ENCODE data around the gene RAB3C.

The RAB3C gene

DNA sequence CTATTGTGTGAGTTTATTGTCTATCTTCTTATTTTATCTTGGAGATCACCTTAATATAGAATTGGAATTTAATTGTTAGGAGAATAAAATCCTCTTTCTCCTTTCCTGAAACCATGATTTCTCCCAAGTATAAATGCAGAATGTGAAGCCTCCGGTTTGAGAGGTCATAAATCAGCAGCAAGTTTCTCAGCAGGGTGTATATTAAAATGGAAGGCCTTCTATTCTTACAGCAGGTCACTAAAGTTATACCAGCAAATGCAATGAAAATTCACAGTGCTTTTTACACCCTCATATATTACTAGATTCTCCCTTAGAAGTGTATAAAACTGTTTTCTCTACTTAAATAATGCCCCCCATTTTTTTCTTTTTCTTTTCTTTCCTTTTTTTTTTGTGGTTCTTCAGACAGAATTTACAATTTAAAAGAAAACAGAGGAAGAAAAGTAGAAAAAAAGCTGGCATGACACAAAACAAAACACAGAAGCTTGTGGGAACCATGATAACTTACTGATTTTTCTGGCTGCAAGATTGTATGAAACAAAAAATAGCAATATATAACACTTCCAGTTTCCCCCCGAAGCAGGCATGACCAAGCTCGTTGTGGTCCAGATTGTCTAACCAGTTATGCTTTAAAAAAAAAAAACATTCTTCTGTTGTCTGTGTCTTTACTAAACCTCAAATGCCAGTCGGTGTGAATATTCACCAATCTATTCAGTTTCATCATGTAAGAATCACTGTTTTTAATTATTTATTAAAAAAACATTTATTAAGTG lies 211.2 kb downstream of the RAB3C start:
- TF ChIP-seq CTCF (IDR thresholded peaks at IDR 0.05; ENCODE audit: poor library complexity, severe bottlenecking), result no peak
- DNase-seq (ENCODE audit: low spot score) (no peak), ATAC-seq (ENCODE audit: low read depth) (no peak)
- Histone ChIP-seq H3K4me1 (ENCODE audit: insufficient read depth, poor library complexity, severe bottlenecking) (no peaks in the 10 kb centered on the region), H3K4me3 (ENCODE audit: severe bottlenecking) (no peak overlapping the region), H3K27me3 (ENCODE audit: insufficient read depth, poor library complexity, severe bottlenecking) (peaks cover 12% of the 10 kb centered on the region), H3K9me3 (ENCODE audit: severe bottlenecking) (no peaks in the 10 kb centered on the region), H3K27ac (ENCODE audit: poor library complexity, severe bottlenecking) (no peak overlapping the region), H3K36me3 (ENCODE audit: low read depth) (no peaks in the 10 kb centered on the region)

DNA sequence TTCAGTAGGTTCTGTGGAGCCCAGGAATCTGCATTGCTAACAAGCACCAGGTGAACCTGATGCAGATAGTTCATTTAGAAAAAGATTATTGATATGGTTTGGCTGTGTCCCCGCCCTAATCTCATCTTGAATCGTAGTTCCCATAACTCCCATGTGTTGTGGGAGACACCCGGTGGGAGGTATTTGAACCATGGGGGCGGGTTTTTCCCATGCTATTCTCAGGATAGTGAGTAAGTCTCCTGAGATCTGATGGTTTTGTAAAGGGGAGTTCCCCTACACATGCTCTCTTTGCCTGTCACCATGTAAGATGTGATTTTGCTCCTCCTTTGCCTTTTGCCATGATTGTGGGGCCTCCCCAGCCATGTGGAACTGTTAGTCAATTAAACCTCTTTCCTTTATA lies 212.0 kb downstream of the RAB3C start:
- ATAC-seq (ENCODE audit: low read depth), result no peak

GRCh38 chr5:58795327-58795726 lies 212.5 kb downstream of the RAB3C start:
- no peak for ATAC-seq (ENCODE audit: low read depth)
- no peak overlapping the region for H3K4me3 ChIP-seq (ENCODE audit: severe bottlenecking)

More for the DNA sequence above, 212.0 kb downstream of the RAB3C start:
- H3K27me3 ChIP-seq (ENCODE audit: insufficient read depth, poor library complexity, severe bottlenecking), result peaks cover 17% of the 10 kb centered on the region
- H3K36me3 ChIP-seq (ENCODE audit: low read depth), result no peaks in the 10 kb centered on the region
- H3K9me3 ChIP-seq (ENCODE audit: severe bottlenecking), result no peaks in the 10 kb centered on the region
- no peaks in the 10 kb centered on the region for H3K4me1 ChIP-seq (ENCODE audit: insufficient read depth, poor library complexity, severe bottlenecking)
- no peak overlapping the region for H3K4me3 ChIP-seq (ENCODE audit: severe bottlenecking)
- no peak for TF ChIP-seq CTCF (IDR thresholded peaks at IDR 0.05; ENCODE audit: poor library complexity, severe bottlenecking)
- H3K27ac ChIP-seq (ENCODE audit: poor library complexity, severe bottlenecking), result no peak overlapping the region
- no peak for DNase-seq (ENCODE audit: low spot score)

GRCh38 chr5:58797021-58797420 lies 214.1 kb downstream of the RAB3C start:
- TF ChIP-seq CTCF (IDR thresholded peaks at IDR 0.05; ENCODE audit: poor library complexity, severe bottlenecking), result no peak
- no peaks in the 10 kb centered on the region for H3K4me1 ChIP-seq (ENCODE audit: insufficient read depth, poor library complexity, severe bottlenecking)
- DNase-seq (ENCODE audit: low spot score) (no peak), ATAC-seq (ENCODE audit: low read depth) (no peak)
- peaks cover 24% of the 10 kb centered on the region for H3K27me3 ChIP-seq (ENCODE audit: insufficient read depth, poor library complexity, severe bottlenecking)
- no peak overlapping the region for H3K4me3 ChIP-seq (ENCODE audit: severe bottlenecking)
- no peaks in the 10 kb centered on the region for H3K9me3 ChIP-seq (ENCODE audit: severe bottlenecking)
- no peak overlapping the region for H3K27ac ChIP-seq (ENCODE audit: poor library complexity, severe bottlenecking)
- H3K36me3 ChIP-seq (ENCODE audit: low read depth), result no peaks in the 10 kb centered on the region

More at GRCh38 chr5:58795327-58795726, 212.5 kb downstream of the RAB3C start:
- Histone ChIP-seq H3K4me1 (ENCODE audit: insufficient read depth, poor library complexity, severe bottlenecking) (no peaks in the 10 kb centered on the region), H3K27ac (ENCODE audit: poor library complexity, severe bottlenecking) (no peak overlapping the region), H3K9me3 (ENCODE audit: severe bottlenecking) (no peaks in the 10 kb centered on the region), H3K27me3 (ENCODE audit: insufficient read depth, poor library complexity, severe bottlenecking) (peaks cover 21% of the 10 kb centered on the region), H3K36me3 (ENCODE audit: low read depth) (no peaks in the 10 kb centered on the region)
- no peak for TF ChIP-seq CTCF (IDR thresholded peaks at IDR 0.05; ENCODE audit: poor library complexity, severe bottlenecking)
- DNase-seq (ENCODE audit: low spot score), result no peak

GRCh38 chr5:58800356-58800755 lies 217.5 kb downstream of the RAB3C start:
- no peak for DNase-seq (ENCODE audit: low spot score)
- no peaks in the 10 kb centered on the region for H3K36me3 ChIP-seq (ENCODE audit: low read depth)
- no peak overlapping the region for H3K27ac ChIP-seq (ENCODE audit: poor library complexity, severe bottlenecking)
- no peak for TF ChIP-seq CTCF (IDR thresholded peaks at IDR 0.05; ENCODE audit: poor library complexity, severe bottlenecking)
- no peak overlapping the region for H3K4me3 ChIP-seq (ENCODE audit: severe bottlenecking)
- peaks cover 33% of the 10 kb centered on the region for H3K27me3 ChIP-seq (ENCODE audit: insufficient read depth, poor library complexity, severe bottlenecking)
- H3K9me3 ChIP-seq (ENCODE audit: severe bottlenecking), result no peaks in the 10 kb centered on the region
- no peaks in the 10 kb centered on the region for H3K4me1 ChIP-seq (ENCODE audit: insufficient read depth, poor library complexity, severe bottlenecking)
- ATAC-seq (ENCODE audit: low read depth), result no peak
